Measurements from ENCODE around the gene CLCN6.

DNA sequence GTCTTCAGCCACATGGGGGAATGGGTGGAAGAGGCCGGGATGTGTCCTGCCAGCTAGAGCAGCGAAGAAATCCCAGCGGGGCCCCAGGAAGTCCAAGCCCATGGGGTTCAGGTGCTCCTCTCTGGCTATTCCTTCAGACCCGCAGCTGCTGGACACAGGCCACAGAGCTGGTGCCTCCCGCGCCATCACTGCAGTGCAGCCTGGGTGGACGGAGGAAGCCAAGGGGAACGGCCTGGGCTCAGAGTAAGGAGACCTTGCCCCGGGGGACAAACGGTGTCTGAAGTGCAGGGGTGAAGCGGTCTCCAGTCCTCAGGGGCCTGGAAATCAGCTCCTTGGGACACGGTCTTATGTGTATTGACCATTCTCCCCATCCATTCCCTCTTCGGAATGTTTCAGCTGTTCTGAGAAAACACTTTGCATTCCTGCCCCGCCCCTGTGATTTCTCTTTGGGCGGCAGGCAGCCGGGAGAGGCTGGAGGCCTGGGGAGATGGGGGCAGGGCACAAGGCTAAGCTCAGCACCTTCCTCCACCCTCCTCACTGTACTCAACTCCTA lies 18.7 kb upstream of the CLCN6 start:
- TF ChIP-seq, protein P1, sequence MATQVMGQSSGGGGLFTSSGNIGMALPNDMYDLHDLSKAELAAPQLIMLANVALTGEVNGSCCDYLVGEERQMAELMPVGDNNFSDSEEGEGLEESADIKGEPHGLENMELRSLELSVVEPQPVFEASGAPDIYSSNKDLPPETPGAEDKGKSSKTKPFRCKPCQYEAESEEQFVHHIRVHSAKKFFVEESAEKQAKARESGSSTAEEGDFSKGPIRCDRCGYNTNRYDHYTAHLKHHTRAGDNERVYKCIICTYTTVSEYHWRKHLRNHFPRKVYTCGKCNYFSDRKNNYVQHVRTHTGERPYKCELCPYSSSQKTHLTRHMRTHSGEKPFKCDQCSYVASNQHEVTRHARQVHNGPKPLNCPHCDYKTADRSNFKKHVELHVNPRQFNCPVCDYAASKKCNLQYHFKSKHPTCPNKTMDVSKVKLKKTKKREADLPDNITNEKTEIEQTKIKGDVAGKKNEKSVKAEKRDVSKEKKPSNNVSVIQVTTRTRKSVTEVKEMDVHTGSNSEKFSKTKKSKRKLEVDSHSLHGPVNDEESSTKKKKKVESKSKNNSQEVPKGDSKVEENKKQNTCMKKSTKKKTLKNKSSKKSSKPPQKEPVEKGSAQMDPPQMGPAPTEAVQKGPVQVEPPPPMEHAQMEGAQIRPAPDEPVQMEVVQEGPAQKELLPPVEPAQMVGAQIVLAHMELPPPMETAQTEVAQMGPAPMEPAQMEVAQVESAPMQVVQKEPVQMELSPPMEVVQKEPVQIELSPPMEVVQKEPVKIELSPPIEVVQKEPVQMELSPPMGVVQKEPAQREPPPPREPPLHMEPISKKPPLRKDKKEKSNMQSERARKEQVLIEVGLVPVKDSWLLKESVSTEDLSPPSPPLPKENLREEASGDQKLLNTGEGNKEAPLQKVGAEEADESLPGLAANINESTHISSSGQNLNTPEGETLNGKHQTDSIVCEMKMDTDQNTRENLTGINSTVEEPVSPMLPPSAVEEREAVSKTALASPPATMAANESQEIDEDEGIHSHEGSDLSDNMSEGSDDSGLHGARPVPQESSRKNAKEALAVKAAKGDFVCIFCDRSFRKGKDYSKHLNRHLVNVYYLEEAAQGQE (IDR thresholded peaks at IDR 0.05; ENCODE audit: insufficient replicate concordance, low read depth) = no peak
- TF ChIP-seq, protein P2, sequence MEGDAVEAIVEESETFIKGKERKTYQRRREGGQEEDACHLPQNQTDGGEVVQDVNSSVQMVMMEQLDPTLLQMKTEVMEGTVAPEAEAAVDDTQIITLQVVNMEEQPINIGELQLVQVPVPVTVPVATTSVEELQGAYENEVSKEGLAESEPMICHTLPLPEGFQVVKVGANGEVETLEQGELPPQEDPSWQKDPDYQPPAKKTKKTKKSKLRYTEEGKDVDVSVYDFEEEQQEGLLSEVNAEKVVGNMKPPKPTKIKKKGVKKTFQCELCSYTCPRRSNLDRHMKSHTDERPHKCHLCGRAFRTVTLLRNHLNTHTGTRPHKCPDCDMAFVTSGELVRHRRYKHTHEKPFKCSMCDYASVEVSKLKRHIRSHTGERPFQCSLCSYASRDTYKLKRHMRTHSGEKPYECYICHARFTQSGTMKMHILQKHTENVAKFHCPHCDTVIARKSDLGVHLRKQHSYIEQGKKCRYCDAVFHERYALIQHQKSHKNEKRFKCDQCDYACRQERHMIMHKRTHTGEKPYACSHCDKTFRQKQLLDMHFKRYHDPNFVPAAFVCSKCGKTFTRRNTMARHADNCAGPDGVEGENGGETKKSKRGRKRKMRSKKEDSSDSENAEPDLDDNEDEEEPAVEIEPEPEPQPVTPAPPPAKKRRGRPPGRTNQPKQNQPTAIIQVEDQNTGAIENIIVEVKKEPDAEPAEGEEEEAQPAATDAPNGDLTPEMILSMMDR (IDR thresholded peaks at IDR 0.05; ENCODE audit: insufficient read depth, low read length) = no peak

Measured in HL-60 (cell line).